NCI-H774 (cell line): ENCODE data around the gene FAT3.

Source experiments
- DNase-seq: peaks from one replicate; lab custom pipeline; 2025; lab: John Stamatoyannopoulos, UW

The FAT3 gene

GRCh38 chr11:92227959-92228935 is 3.6 kb downstream of the FAT3 start:
- DNase-seq: no peak

- no peak for DNase-seq
Measured at GRCh38 chr11:92236856-92237255, 12.2 kb downstream of the FAT3 start.

GRCh38 chr11:92240916-92241315 is 16.3 kb downstream of the FAT3 start:
- DNase-seq: no peak

- no peak for DNase-seq
Measured at GRCh38 chr11:92245700-92246271, 21.2 kb downstream of the FAT3 start.

DNA sequence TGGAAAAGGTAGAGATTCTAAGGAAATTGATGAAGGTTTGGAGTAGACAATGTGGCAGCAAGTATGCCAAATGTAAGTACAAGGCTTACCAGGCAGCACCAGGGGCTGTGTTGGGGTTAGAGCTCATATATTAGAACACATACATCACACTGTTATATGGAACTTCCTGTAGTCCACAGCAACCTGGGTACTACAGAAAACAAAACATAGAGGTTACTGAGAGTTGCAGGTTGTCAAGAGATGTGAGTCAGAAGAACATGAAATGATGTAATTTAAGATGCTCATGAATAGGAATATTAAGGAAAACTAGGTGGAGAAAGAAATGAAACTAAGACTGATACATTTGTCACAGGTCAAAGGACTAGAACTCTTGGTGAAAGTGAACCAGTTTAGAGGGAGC is 22.0 kb downstream of the FAT3 start:
- no peak for DNase-seq

DNA sequence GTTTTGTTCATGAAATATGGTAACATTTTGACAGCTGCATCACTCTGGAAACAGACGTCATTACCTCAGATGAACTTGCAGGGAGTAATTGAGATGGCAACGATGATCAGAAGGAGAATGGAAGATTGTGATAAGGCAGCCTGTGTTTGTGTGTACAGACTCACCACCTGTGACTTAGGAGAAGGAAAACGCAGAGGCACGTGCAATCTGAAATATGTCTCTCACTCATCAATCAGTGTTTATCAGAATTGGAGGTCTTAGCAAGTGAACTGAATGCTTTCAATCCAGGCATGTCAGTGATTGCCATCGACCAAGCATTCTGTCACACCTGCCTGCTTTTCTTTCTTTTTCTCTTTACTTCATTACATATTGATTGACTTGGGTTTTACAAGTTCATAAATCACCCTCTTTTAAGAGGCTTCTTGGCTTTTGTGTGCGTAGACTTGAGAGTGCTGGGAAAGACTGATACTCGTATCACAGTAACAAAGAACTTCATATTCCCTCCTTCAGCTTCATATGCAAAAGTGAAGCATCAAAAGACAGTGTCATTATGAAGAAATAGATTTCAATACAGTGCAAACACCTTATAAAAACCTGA is 24.6 kb downstream of the FAT3 start:
- no peak for DNase-seq

GRCh38 chr11:92251980-92252379 is 27.4 kb downstream of the FAT3 start:
- no peak for DNase-seq

- DNase-seq: no peak
Measured at GRCh38 chr11:92253421-92253820, 28.8 kb downstream of the FAT3 start.

- DNase-seq: no peak
Measured at GRCh38 chr11:92253945-92254344, 29.3 kb downstream of the FAT3 start.

- DNase-seq: no peak
Measured at GRCh38 chr11:92257536-92257935, 32.9 kb downstream of the FAT3 start.

DNA sequence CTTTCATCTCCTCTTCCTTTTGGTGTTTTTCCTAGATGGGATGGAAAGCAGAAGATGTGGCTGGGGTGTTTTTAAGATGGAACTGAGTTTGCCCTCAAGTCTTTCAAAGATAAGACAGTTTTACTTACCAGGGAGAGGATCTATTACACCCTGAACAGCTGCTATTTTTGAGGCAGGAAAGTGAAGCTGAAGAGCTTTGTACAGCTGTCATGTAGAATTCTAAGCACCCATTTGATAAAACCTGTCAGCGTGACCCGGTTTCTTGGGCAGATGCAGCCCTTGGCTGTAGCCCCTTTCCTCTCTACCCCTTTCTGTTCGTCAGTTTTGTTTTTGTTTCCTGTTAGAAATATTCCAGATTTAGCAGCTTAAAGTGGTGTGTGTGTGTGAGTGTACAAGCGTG is 35.2 kb downstream of the FAT3 start:
- DNase-seq: peak; percentile 9

GRCh38 chr11:92264350-92264749 is 39.7 kb downstream of the FAT3 start:
- DNase-seq: no peak

DNA sequence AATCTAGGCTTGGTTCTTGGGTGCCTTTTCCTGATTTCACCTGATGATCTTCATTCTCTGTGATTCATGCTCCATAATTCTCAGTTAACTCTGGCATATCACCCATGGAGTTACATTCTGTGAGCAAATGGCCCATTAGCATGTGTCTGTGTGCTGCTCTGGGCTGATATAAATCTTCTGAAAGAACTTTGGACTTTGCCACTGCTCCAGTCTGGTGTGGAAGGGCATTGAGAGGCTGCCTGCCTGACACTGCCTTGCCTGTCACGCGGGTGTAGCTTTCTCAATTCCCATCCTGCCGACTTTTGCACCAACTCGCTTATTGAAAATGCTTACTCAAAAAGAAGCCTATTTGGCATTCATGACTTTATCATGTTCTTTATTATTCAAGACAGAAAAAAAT is 42.2 kb downstream of the FAT3 start:
- DNase-seq: no peak

GRCh38 chr11:92267278-92267677 is 42.7 kb downstream of the FAT3 start:
- DNase-seq: no peak

GRCh38 chr11:92267968-92268367 is 43.4 kb downstream of the FAT3 start:
- no peak for DNase-seq

- DNase-seq: no peak
Measured at GRCh38 chr11:92268546-92268945, 43.9 kb downstream of the FAT3 start.

GRCh38 chr11:92269021-92269420 is 44.4 kb downstream of the FAT3 start:
- no peak for DNase-seq

DNA sequence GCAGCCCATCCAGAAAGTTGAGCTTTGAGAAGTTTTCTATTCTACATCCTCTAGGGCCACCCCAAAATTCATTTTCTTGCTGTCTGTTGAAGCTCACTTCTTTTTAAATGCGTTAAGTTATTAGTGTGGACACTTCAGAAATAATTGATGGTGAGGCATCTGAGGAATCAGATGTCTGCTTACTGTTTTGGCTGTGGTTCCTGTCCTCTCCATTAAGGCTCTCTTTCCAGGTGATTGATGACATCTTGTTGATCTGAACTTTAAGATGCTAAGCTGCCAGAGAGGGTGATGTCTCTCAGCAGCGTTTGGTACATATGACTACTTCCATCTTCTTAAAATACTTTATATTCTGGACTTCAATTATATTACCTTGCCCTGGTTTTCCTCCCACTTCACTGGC is 45.2 kb downstream of the FAT3 start:
- DNase-seq: no peak

DNA sequence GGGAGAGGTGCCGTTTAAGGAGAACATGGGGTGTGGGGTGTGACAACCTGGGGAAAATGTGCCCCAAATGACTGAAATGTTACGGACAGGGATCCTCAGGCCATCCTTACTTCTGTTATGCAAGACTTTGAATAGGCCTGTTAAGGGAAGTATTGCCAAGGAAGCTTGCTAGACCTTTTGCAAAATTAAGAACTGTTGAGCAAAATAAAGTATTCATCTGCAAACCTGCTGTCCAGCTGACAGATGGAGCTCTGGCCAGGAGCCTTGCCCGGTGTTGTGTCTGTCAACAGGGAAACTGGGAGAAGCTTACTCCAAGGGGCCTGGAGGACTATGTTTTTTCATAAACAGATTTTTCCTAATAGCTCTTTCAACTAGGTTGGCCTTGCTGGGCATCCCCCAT is 48.0 kb downstream of the FAT3 start:
- DNase-seq: no peak
